WTC11 (cell line): ENCODE measurements around the gene C10orf88. TPM values are rescaled to one million over a fixed set of nuclear protein-coding genes. Genes with fewer than 3 reads are reported as not detected.

Experiments used
- ATAC-seq: fragments of 200-7000 bp; cut with Tn5 transposase; 2 replicates; pipeline ENCODE4 v1.10.0; 2021; ENCODE audit warnings: mild to moderate bottlenecking, moderate library complexity
- CTCF ChIA-PET: fragments of 300-600 bp; sonication (Branson Sonifier 250); formaldehyde crosslinking; loops from one replicate; lab custom pipeline; 2021; ENCODE audit warnings: antibody characterized with exemption; lab: Charles Lee
- POLR2A ChIA-PET: fragments of 350-600 bp; sonication (Branson Sonifier 250); formaldehyde crosslinking; loops from one replicate; lab custom pipeline; 2021; ENCODE audit warnings: antibody characterized with exemption; lab: Charles Lee
- DNase-seq: peaks from one replicate; pipeline ENCODE4 v3.0.0; 2021; ENCODE audit warnings: low spot score
- H3K27ac Mint-ChIP-seq: 2 replicates; pipeline ENCODE4 v1.8.0; 2021; ENCODE audit warnings: mixed read lengths
- H3K27me3 Mint-ChIP-seq: 2 replicates; pipeline ENCODE4 v1.8.0; 2021; ENCODE audit warnings: low read depth, mild to moderate bottlenecking, moderate library complexity, mixed read lengths
- H3K36me3 Mint-ChIP-seq: 2 replicates; pipeline ENCODE4 v1.8.0; 2021; ENCODE audit warnings: mixed read lengths
- H3K4me1 Mint-ChIP-seq: 2 replicates; pipeline ENCODE4 v1.8.0; 2022; ENCODE audit warnings: mixed read lengths
- H3K4me3 Mint-ChIP-seq: 2 replicates; pipeline ENCODE4 v1.8.0; 2021; ENCODE audit warnings: mild to moderate bottlenecking, moderate library complexity, mixed read lengths
- H3K9me3 Mint-ChIP-seq: 2 replicates; pipeline ENCODE4 v1.8.0; 2021; ENCODE audit warnings: mixed read lengths
- ATF1 ChIP-seq: sonication (generic); formaldehyde crosslinking; IDR thresholded peaks from 2 replicates; pipeline ENCODE4 v1.8.1; 2023; ENCODE audit warnings: mild to moderate bottlenecking, moderate library complexity, missing genetic modification reagents
- FOXJ3 ChIP-seq: sonication (generic); formaldehyde crosslinking; IDR thresholded peaks from 2 replicates; pipeline ENCODE4 v1.9.0; 2021; ENCODE audit warnings: missing genetic modification reagents, mild to moderate bottlenecking, borderline replicate concordance
- GABPB1 ChIP-seq: sonication (generic); formaldehyde crosslinking; IDR thresholded peaks from 2 replicates; pipeline ENCODE4 v1.8.1; 2023; ENCODE audit warnings: mild to moderate bottlenecking, missing genetic modification reagents
- GTF2I ChIP-seq: fragments of 250-450 bp; sonication (Bioruptor Pico); conservative IDR thresholded peaks from 2 replicates; pipeline ENCODE4 v1.4.0; 2021; ENCODE audit warnings: mild to moderate bottlenecking
- HMGA2 ChIP-seq: fragments of 250-450 bp; sonication (Bioruptor Pico); IDR thresholded peaks from 2 replicates; pipeline ENCODE4 v1.4.0; 2021; ENCODE audit warnings: mild to moderate bottlenecking, moderate library complexity
- NFATC4 ChIP-seq: fragments of 250-450 bp; sonication (Bioruptor Pico); IDR thresholded peaks from 2 replicates; pipeline ENCODE4 v1.9.0; 2021; ENCODE audit warnings: mild to moderate bottlenecking
- NFYB ChIP-seq: sonication (generic); formaldehyde crosslinking; conservative IDR thresholded peaks from 2 replicates; pipeline ENCODE4 v1.8.0; 2022; ENCODE audit warnings: low read depth, missing genetic modification reagents
- NR1H2 ChIP-seq: sonication (generic); formaldehyde crosslinking; IDR thresholded peaks from 2 replicates; pipeline ENCODE4 v1.9.0; 2021; ENCODE audit warnings: mild to moderate bottlenecking, moderate library complexity, missing genetic modification reagents
- OVOL2 ChIP-seq: fragments of 250-450 bp; sonication (Bioruptor Pico); IDR thresholded peaks from 2 replicates; pipeline ENCODE4 v1.9.0; 2021; ENCODE audit warnings: mild to moderate bottlenecking, borderline replicate concordance
- PRRX2 ChIP-seq: fragments of 250-450 bp; sonication (Bioruptor Pico); IDR thresholded peaks from 2 replicates; pipeline ENCODE4 v1.8.0; 2021; ENCODE audit warnings: mild to moderate bottlenecking
- TEAD1 ChIP-seq: sonication (generic); formaldehyde crosslinking; IDR thresholded peaks from 2 replicates; pipeline ENCODE4 v1.8.0; 2022; ENCODE audit warnings: mild to moderate bottlenecking, missing genetic modification reagents
- ZNF416 ChIP-seq: fragments of 250-450 bp; sonication (Bioruptor Pico); IDR thresholded peaks from 2 replicates; pipeline ENCODE4 v1.9.0; 2021; ENCODE audit warnings: mild to moderate bottlenecking, inconsistent platforms
- total RNA-seq: library from RNA; stranded (reverse); gene quantifications from 3 replicates; pipeline ENCODE4 v1.2.3, GENCODE V29; 2021
- TF ChIP-seq, protein P1 (sequence below): fragments of 250-450 bp; sonication (Bioruptor Pico); IDR thresholded peaks from 2 replicates; pipeline ENCODE4 v1.9.0; 2021; ENCODE audit warnings: mild to moderate bottlenecking
- TF ChIP-seq, protein P2 (sequence below): sonication (generic); formaldehyde crosslinking; IDR thresholded peaks from 2 replicates; pipeline ENCODE4 v1.8.1; 2023; ENCODE audit warnings: mild to moderate bottlenecking, missing genetic modification reagents, moderate library complexity
- TF ChIP-seq, protein P3 (sequence below): sonication (generic); formaldehyde crosslinking; IDR thresholded peaks from 2 replicates; pipeline ENCODE4 v1.8.1; 2022; ENCODE audit warnings: low read depth, mild to moderate bottlenecking, moderate library complexity, missing genetic modification reagents, borderline replicate concordance
- TF ChIP-seq, protein P4 (sequence below): sonication (generic); formaldehyde crosslinking; IDR thresholded peaks from 2 replicates; pipeline ENCODE4 v1.8.0; 2022; ENCODE audit warnings: missing genetic modification reagents
- TF ChIP-seq, protein P5 (sequence below): fragments of 200-600 bp; IDR thresholded peaks from 2 replicates; pipeline ENCODE4 v1.8.0; 2022; ENCODE audit warnings: antibody characterized with exemption
- TF ChIP-seq, protein P6 (sequence below): sonication (generic); formaldehyde crosslinking; conservative IDR thresholded peaks from 2 replicates; pipeline ENCODE4 v1.8.1; 2022; ENCODE audit warnings: mild to moderate bottlenecking, missing genetic modification reagents

The C10orf88 gene
- total RNA-seq, 1 experiment from 2014 or later, result 6.5 TPM

DNA sequence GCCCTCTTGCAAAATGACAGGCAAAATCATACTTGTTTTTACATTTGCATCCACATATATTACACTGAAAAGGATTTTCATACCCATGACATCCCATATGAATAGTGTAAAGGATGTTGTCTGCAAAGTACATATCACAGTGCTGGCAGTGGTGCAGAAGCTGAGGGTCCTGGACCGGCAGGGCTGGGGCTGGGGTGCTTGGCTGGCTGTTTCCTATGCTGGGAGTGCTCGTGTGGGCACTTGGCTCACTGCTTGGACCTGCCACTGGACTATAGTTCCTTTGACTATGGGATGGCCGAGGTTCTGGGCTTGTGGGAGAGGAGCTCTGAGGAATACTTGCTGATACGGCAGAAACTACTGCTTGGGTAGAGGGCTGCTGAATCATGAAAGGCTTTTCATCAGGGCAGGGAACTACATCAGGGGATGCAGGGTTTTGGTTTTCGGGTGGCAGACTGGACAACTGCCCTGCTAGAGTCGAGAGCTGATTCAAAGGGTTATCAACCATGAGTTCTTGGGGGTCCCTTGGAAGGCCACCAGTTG lies 39.8 kb upstream of the C10orf88 start (continued):
- TF ChIP-seq, protein P1, sequence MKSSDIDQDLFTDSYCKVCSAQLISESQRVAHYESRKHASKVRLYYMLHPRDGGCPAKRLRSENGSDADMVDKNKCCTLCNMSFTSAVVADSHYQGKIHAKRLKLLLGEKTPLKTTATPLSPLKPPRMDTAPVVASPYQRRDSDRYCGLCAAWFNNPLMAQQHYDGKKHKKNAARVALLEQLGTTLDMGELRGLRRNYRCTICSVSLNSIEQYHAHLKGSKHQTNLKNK, result no peak
- TF ChIP-seq, protein P2, sequence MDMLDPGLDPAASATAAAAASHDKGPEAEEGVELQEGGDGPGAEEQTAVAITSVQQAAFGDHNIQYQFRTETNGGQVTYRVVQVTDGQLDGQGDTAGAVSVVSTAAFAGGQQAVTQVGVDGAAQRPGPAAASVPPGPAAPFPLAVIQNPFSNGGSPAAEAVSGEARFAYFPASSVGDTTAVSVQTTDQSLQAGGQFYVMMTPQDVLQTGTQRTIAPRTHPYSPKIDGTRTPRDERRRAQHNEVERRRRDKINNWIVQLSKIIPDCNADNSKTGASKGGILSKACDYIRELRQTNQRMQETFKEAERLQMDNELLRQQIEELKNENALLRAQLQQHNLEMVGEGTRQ (CRISPR knock-in tag), result no peak
- TF ChIP-seq NFYB (CRISPR knock-in tag), result no peak
- TF ChIP-seq NFATC4 (CRISPR knock-in tag), result no peak
- no peak for TF ChIP-seq FOXJ3 (CRISPR knock-in tag)
- no peak for TF ChIP-seq ATF1 (CRISPR knock-in tag)

DNA sequence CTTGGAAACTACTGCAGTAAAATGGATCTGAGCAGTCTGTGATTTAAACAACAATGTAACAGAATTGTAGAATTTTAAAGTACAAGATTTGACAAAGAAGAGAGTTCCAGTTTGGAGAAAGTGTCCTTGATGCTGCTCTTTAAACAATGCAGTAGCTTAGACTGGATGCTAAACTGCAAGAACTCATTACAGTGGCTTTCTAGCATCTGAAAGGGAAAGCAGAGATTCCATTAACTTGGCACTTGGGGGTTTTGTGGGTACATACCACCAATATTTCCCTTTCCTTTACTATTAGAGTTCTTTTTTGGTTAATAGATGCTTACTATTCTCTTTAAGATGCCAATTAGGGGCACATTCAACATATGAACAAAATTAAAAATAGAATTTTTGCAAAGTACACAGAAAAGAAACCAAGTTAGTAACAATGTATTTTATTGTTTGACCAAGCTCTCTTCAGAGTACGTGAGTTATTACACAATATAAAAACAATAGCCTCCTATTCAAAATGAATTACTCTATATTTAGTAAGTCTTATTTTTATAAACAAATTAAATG lies 38.1 kb upstream of the C10orf88 start:
- TF ChIP-seq, protein P3, sequence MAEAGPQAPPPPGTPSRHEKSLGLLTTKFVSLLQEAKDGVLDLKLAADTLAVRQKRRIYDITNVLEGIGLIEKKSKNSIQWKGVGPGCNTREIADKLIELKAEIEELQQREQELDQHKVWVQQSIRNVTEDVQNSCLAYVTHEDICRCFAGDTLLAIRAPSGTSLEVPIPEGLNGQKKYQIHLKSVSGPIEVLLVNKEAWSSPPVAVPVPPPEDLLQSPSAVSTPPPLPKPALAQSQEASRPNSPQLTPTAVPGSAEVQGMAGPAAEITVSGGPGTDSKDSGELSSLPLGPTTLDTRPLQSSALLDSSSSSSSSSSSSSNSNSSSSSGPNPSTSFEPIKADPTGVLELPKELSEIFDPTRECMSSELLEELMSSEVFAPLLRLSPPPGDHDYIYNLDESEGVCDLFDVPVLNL (CRISPR knock-in tag), result no peak
- TF ChIP-seq GTF2I (CRISPR knock-in tag), result no peak
- no peak for TF ChIP-seq ATF1 (CRISPR knock-in tag)
- no peak for TF ChIP-seq HMGA2
- no peak for TF ChIP-seq TEAD1 (CRISPR knock-in tag)
- TF ChIP-seq PRRX2 (CRISPR knock-in tag), result no peak
- TF ChIP-seq ZNF416 (CRISPR knock-in tag), result no peak
- TF ChIP-seq, all 79 proteins: peak for 0
- ChIA-PET CTCF (no interaction called here), POLR2A (no interaction called here)
- ATAC-seq, result no peak
- Mint-ChIP-seq H3K27me3 (no peaks in the 10 kb centered on the region), H3K4me3 (no peak overlapping the region), H3K27ac (no peak overlapping the region), H3K4me1 (no peaks in the 10 kb centered on the region), H3K36me3 (peaks cover 21% of the 10 kb centered on the region), H3K9me3 (no peaks in the 10 kb centered on the region)
- no peak for DNase-seq

DNA sequence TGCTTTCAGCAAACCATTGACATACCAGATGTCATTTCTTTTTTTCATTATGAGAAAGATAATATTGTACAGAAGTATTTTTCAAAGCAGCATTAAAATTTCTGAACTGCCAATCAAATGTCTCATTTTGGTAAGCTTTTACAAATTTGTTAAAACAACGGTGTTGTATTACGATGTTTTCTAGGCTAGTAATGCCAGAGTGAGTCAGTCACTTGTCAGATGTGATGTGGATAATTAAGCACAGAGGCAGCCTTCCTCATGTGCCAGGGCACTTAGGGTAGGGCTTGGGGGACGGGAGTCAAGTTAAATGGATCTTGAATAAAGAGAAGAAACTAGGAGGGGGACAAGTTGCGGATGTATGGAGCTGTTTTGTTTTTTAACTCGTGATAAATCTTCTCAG lies 36.3 kb upstream of the C10orf88 start:
- CTCF ChIA-PET, result interaction anchor here (1.5 kb wide), 1 partner anchor 9 kb away, joined by 6 read pairs; no protein-coding TSS in a partner anchor
- Mint-ChIP-seq H3K9me3 (no peaks in the 10 kb centered on the region), H3K27me3 (no peaks in the 10 kb centered on the region), H3K4me1 (no peaks in the 10 kb centered on the region), H3K36me3 (peaks cover 13% of the 10 kb centered on the region), H3K4me3 (no peak overlapping the region), H3K27ac (no peak overlapping the region; the same call in 1 of the 2 replicates)
- no peak for ATAC-seq
- DNase-seq, result no peak
- no peak for TF ChIP-seq NFATC4 (CRISPR knock-in tag)
- TF ChIP-seq OVOL2, result no peak
- TF ChIP-seq GABPB1, result no peak
- TF ChIP-seq, protein P4, sequence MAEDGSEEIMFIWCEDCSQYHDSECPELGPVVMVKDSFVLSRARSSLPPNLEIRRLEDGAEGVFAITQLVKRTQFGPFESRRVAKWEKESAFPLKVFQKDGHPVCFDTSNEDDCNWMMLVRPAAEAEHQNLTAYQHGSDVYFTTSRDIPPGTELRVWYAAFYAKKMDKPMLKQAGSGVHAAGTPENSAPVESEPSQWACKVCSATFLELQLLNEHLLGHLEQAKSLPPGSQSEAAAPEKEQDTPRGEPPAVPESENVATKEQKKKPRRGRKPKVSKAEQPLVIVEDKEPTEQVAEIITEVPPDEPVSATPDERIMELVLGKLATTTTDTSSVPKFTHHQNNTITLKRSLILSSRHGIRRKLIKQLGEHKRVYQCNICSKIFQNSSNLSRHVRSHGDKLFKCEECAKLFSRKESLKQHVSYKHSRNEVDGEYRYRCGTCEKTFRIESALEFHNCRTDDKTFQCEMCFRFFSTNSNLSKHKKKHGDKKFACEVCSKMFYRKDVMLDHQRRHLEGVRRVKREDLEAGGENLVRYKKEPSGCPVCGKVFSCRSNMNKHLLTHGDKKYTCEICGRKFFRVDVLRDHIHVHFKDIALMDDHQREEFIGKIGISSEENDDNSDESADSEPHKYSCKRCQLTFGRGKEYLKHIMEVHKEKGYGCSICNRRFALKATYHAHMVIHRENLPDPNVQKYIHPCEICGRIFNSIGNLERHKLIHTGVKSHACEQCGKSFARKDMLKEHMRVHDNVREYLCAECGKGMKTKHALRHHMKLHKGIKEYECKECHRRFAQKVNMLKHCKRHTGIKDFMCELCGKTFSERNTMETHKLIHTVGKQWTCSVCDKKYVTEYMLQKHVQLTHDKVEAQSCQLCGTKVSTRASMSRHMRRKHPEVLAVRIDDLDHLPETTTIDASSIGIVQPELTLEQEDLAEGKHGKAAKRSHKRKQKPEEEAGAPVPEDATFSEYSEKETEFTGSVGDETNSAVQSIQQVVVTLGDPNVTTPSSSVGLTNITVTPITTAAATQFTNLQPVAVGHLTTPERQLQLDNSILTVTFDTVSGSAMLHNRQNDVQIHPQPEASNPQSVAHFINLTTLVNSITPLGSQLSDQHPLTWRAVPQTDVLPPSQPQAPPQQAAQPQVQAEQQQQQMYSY (CRISPR knock-in tag), result no peak
- TF ChIP-seq, protein P5, sequence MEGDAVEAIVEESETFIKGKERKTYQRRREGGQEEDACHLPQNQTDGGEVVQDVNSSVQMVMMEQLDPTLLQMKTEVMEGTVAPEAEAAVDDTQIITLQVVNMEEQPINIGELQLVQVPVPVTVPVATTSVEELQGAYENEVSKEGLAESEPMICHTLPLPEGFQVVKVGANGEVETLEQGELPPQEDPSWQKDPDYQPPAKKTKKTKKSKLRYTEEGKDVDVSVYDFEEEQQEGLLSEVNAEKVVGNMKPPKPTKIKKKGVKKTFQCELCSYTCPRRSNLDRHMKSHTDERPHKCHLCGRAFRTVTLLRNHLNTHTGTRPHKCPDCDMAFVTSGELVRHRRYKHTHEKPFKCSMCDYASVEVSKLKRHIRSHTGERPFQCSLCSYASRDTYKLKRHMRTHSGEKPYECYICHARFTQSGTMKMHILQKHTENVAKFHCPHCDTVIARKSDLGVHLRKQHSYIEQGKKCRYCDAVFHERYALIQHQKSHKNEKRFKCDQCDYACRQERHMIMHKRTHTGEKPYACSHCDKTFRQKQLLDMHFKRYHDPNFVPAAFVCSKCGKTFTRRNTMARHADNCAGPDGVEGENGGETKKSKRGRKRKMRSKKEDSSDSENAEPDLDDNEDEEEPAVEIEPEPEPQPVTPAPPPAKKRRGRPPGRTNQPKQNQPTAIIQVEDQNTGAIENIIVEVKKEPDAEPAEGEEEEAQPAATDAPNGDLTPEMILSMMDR, result no peak
- no peak for TF ChIP-seq NFYB (CRISPR knock-in tag)
- no peak for TF ChIP-seq NR1H2 (CRISPR knock-in tag)
- TF ChIP-seq ATF1 (CRISPR knock-in tag), result no peak
- TF ChIP-seq, protein P6, sequence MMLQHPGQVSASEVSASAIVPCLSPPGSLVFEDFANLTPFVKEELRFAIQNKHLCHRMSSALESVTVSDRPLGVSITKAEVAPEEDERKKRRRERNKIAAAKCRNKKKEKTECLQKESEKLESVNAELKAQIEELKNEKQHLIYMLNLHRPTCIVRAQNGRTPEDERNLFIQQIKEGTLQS (CRISPR knock-in tag), result no peak
- POLR2A ChIA-PET, result no interaction called here
